Activated CD8-positive, alpha-beta memory T cell treated with anti-CD3 and anti-CD28 coated beads, Interleukin-2, amount 50 U/mL, for 1 hour (primary cell): ENCODE results near the gene MBOAT1.
A peak's percentile ranks its signal among the peaks of the same experiment; 100 is the strongest.

ENCODE experiments used
- DNase-seq: peaks from one replicate; pipeline ENCODE4 v3.0.0-alpha.2; 2020; ENCODE audit errors: extremely low read depth

The MBOAT1 gene

DNA sequence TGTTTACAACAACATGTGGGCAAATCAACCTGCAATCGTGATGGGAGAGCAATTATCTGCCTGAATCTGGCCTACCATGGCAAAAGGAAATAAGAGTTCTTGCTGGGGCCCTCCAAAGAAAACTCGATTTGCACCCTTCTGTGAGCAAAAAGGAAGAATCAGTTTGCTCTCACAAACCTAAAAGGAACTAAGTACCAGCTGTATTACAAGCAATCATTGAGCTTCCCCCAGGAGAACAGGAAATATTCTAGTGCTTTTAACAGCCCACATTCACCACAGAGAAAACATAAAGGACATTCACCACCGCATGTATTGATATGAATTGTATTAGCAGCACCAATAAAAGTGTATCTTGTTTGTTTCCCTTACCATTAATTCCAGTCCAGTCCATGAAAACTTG, 75.0 kb downstream of the MBOAT1 start:
- DNase-seq: no peak

DNA sequence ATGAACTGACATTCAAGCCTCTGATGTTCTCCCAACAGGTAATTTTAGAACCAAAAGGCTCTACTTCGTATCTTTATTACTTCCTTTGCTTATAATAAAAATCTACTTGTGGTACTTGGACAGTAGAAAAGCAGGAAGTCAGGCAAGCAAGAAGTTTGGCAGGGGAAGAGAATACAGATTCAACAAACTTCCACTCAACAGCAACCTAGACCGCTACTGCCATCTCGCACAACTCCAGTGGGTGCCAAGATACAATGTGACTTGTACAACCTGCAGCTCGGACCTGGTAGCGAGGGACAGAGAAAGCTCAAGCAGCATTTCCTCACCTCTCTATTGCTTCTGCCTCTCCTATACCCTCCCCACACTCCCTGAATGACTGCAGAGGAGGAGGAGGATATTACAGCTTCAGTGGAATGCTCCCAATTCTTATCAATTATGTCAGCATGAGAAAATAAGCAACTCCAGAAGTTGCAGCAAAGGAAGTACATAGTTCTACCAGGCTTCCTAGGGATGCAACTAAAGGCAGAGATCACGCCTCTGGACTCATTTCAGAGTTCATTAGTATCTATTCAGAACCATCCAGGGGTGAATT, 76.5 kb downstream of the MBOAT1 start:
- DNase-seq: no peak

DNA sequence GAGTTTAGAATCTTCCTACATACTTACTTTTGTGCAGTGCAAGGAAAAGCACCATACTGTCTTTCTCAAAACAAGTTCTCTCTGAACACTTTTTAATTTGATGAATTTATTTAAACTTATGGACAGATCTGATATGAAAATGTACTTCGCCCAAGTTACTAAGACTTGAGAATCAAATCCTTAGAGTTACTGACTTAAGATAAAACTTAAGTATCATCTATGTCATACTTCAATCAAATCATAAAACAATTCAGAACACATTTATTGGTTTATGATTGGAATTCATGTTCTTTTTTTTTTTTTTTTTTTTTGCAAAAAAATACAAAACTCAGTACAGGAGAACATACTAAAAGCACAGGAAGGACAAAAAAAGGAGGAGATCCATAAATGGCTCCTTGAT, 77.7 kb downstream of the MBOAT1 start:
- DNase-seq: no peak

DNA sequence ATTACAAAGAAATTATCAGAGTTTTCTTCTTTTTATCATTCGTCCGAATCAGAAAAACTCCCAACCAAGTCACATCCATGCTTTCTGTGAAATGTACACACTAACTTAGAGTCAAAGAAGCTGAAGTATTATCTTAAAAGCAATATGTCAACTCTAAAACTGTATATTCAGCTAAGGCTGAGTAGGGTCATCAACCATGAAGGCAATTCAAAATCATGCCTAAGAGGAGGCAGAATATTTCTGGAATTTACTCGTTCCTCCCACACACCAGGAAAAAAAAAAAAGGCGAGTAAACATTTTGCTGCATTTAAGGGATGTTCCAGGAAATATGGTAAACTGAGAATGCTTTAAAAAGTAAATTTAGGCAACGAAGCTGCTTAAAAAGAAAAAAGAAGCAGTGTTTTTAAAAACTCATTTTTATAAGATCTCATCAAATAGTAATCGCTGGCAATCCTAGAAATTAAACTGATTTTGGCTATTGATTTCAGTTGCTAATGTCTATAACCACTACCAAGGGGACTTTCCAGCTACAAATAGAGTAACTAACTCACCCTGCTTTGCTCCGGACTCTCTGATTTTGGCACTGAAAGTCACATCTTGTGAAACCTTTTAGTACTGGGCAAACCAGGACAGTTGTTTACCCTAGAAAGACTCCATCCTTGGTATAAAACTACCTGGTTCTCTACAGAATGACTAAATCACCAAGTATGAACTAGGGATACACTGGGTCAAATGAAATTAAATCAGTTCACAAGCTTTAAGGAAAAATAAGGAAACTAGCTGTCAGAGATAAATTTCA, 82.8 kb downstream of the MBOAT1 start:
- DNase-seq: no peak

DNA sequence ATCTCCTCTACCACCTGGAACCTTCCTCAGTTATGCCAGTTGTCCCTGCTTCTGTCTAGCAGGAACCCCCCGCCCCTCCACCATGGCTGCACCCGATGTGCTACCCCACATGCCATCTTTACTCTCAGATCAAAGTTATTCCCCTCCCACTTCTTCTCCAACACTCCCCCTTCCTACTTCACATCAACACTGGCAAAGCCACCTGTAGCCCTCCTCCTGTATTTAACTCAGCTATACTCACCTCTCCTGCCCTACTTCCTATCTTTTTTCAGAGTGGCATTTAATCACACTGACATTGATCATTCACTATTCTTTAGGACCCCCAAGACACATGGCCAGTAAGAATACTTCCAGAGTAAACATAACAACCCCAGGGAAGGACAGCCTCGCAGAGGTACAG, 84.3 kb downstream of the MBOAT1 start:
- DNase-seq: no peak

DNA sequence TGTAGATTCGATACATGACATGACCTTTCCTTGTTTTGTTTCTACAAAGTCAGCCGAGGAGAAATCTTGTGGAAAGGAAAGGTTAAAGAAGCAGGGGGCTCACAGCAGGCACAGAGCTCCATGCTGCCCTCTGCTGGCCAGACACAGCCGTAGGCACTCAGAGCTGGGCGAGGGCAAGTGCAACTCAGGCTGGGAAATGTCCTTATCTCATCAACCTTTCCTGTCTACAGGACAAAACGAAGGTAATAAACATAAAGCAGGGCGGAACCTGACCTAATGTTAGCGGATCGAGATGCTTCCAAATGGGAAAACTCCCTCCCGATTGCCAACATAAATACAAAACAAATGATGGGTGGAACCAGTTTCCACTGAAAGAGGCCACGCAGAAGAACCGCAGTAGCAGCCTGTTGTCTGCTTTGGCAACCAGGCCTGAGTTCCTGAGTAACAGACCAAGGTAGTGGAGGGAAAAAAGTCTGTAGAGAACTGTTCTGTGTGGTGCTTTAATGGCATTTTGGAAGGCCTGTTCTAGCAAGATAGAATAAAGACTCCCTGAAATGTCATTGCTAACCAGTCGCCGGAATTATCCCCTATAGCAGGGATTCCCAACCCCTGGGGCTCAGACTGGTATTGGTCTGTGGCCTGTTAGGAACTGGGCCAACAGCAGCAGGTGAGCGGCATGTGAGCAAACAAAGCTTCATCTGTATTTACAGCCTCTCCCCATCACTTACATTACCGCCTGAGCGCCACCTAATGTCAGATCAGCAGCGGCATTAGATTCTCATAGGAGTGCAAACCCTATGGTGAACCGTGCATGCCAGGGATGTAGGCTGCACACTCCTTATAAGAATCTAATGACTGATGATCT, 85.2 kb downstream of the MBOAT1 start:
- peak; percentile 5 for DNase-seq

DNA sequence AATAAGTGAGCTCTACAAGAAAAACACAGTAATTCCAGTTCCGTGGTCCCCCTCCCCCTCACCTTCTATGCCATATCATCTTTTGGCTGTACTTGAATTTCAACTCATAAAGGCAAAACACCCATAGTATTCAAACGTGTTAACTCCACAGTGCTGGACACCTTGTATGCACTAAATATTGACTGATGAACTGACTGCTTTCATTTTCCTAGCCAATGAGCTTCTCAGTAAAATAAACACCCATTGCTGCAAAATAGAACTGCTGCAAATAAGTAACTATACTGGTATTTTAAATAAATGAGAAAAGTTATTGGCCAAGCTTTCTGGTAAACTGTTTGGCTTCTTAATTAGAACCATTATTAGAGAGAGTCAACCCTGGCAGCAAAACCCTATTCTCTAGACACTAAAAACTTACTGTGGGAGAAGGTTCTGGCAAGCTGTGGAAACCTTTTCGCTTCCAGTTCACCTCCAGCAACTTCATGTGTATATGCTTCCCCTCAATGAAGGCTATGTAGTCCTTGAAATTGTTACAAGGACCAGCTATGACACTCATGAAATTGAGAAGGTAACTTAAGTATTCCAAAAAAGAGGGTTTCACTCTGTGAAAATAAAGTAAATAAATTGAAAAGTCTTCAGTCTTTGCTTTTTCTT, 86.0 kb downstream of the MBOAT1 start:
- no peak for DNase-seq

DNA sequence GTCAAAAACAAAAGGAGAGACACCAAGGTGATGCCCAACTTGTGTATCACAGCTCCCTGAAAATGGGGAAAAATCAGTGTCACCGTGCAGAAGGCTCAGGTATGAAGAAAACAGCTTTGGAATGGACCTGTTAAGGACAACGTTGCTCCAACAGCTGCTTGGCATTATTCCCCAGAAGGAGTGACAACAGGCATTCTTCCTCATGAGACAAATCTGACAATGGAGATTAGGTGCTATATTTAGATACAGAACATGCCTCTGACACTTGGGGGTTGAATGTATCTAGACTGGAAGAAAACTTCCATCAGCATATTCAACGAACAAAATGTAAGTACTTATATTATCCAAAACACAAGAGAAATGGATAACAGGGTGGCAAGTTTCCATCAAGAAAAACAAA, 87.7 kb downstream of the MBOAT1 start:
- DNase-seq: no peak

DNA sequence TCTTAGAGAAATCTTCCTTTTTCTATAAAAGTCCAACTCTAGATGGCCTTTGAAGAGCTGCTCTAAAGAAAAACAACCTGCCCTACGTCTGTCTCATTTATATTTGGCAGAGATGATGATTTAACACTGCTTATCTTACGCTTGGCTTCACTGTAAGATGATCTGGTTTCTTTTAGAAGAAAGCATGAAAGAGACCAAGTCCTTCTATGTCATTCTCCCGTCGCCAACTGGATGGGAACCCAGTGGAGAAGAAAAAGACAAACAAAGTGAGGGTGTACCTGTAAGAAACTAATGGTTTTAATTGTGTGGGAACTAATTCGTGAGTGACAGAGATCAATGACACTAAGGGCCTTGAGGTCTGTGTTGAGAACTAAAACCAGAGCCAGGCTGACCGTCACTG, 92.8 kb downstream of the MBOAT1 start:
- DNase-seq: no peak

DNA sequence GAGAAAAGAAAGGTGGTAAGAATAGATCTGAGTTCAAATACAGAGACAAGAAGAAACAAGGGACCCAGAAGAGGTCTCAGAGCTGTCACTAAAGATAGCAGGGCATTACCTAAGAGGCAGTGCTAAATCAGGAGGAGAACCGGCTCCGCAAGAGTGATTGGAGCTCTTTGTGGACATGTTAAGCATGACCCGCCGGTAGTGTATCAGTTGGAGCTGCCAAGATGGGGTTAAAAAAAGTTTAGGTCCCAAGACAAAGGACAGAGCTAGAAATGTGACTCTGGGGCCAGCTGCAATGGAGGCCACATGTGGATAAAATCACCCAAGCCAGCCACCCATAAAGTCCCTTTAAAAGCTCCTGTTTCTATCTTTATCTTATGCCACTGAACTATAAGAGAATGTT, 93.4 kb downstream of the MBOAT1 start:
- no peak for DNase-seq

DNA sequence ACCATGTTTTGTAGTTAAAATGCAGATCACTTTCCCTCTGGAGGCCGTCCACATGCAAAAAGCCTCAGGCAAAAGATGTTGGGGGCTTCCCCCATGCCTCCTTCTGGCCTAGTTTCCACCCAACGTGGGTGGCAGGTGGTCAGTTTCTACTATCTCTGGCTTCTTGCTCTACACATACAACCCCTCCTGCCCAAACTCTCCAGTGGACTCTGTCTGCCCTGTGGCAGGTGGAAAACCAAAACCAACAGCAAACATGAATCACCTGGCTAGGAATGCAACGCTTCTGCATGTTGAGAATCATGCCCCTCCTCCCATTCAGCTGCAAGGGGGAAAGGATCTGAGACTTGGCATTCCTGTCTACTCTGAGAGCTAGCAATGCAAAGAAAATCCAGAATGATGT, 94.8 kb downstream of the MBOAT1 start:
- DNase-seq: no peak

DNA sequence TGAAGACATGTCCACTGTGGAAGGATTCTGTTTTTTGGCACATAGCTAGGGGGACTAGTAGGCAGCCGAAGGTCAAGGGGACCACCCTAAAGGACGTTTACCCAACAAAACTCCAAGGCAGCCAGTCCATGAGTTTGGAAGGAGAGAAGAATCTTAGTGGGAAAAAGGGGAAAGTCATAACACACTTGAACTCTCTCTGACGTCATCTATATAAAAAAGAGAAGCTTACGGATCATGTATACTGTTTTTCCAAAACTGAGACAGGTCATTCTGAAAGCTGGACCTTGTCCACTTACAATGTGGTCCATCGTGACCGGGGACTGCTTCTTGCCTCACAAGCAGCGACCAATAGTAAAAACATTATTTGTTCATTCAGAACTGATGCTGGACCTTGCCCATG, 95.5 kb downstream of the MBOAT1 start:
- DNase-seq: no peak

DNA sequence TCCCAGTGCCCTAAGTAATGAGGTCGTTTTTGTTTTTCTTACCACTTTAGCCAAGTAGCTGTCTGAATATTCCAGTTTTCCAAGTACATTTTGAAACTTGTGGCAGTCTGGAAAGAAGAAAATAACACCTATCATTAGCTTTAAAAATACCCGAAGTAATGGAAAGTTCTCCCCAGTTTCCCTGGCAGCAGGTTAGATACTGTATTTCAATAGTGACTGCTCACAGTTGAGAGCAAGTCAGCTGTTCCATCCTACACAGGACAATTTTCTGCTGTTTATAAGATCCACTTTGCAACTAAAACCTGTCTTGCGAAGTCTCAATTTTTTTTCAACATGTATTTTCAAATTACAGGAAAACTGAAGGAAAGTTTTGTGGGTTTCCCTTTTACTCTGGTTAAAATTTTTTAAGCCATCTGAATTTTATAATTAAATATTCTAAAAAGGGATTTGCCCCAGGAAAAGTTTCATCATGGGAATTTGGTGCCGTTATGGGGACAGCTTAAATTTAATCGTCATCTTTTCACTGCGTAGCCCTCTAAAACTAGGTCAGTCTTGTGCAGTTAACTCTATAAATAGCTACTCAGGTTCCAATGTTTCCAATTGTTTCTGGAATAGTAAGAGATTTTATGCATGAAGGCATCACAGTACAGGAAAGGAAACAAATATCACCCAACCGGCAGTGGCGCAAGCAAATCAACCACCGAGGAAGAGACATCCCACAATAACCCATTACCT, 96.9 kb downstream of the MBOAT1 start:
- DNase-seq: no peak

DNA sequence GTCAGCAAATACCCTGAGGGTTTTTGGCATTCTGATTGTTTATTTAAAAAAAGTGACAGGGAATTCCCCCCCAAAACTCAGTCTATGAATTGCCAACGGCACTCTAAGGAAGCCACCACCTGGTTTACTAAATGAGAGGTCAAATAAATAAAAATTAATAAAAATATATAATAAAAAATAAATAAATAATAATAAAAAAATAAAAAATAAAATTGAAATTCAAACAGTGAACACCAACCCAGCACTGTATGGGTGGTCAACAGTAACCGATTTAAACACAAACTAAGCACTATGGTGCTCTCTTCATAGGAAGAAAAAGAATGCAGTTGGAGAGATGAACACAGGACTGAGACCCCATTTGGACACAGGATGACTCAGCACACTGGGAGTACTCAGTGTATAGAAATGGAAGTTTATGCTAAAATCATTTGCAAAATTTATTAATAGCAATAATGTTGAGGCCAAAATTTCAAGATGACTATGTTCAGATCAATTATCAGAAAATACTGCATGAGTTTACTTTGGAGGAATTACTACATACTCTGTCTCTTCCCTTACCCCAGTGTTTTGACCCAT, 98.5 kb downstream of the MBOAT1 start:
- DNase-seq: no peak

DNA sequence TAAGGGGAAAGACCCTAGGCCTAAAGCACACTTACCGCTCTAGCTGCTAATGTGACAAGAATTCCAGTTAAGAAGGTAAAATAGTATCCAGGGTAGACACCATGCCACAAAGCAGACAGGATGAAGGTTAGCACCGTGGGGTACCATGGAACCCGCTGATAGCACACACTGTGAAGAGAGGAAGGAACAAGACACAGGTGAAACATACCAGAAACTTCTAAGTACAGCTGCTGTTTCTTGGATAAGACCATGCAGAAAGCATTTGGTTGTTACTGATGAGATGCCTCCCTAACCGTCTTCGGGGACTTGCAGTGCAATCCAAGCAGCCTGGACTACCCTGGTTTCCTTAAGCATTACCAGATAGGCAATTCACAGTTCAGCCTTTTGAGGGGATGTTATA, 99.4 kb downstream of the MBOAT1 start:
- DNase-seq: no peak

DNA sequence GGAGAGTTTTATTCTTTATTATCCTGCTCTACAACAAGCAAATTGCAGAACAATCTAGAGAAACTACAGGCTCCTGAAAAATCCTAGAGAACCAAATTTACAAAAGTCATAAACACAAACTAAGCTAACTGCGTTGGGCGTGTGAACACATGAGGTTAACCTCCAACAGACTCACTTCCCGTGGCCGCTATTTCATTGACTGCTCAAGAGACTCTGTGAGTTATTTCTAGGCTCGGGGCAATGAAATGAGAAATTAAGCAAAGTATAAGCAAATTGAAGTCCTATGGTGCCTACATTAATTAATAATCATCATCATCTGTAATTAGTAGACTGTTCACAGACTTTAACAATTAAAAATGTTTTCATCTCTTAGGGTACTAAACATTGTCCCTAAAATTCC, 100.0 kb downstream of the MBOAT1 start:
- no peak for DNase-seq

DNA sequence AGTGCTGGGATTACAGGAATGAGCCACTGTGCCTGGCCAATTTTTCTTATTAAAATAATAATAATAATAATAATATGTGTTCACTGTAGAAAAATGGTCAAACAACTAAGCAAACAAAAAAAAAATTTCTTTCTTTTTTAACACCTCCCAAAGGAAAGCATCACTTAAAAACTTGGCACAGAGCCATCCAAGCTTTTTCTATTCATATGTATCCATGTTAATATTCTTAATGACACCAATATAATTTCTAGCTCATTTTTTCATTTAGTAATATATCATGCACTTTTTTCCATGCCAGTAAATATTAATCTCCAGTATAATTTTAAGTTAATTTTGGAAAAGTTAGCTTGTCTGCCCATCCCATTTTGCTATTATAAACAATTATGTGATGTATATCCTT, 101.8 kb downstream of the MBOAT1 start:
- DNase-seq: no peak

DNA sequence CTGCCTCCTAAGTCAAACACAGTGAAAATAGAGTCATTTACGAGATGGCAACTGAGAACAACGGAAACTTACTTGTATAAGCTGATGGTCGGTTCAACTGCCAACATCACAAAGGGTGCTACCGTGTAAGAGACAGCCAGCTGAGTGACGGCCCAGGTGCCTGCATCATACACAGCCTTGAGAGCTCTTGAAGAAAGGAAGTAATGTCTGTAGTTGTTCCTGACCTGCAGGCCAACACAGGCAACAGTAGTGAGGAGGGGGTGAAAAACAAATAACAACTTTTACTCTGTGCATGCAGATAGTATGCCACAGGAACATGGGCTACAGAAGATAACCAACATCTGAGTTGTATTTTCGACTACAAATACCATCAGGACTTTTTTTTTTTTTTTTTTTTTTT, 102.7 kb downstream of the MBOAT1 start:
- no peak for DNase-seq

DNA sequence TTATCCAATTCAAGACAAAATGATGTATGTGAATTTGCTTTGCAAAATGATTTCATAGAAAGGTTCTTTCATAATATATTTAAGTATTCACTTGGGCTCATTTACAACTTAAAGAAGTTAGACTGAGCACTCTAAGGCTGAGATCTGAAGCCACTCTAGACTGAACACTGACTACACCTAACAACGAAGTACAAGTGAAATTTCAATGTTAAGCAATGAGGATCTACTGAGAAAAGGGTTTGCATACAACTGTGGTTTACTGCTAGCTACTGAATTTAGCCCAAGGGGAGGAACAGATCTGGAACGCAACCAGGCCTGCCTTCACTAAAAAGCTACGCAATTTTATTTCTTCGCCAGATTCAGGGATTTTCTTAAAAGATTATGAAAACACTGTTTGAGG, 106.4 kb downstream of the MBOAT1 start:
- no peak for DNase-seq

DNA sequence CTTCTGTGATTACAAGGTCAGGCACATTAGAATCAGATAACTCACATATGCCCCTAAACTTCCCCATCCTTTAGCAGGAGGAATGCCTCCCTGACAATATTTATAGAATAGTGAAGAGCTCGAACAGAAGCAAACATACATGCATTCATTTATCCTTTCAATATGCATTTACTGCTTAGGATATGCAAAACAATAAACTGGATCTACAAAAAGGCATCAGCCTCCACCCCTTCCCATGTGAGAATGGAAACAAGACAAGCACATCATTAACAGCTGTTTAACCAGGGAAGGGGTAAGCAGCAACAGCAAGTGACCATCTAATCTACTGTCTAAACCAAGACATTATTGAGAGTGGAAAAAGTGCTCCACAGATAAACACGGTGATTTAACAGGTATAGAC, 107.6 kb downstream of the MBOAT1 start:
- no peak for DNase-seq

DNA sequence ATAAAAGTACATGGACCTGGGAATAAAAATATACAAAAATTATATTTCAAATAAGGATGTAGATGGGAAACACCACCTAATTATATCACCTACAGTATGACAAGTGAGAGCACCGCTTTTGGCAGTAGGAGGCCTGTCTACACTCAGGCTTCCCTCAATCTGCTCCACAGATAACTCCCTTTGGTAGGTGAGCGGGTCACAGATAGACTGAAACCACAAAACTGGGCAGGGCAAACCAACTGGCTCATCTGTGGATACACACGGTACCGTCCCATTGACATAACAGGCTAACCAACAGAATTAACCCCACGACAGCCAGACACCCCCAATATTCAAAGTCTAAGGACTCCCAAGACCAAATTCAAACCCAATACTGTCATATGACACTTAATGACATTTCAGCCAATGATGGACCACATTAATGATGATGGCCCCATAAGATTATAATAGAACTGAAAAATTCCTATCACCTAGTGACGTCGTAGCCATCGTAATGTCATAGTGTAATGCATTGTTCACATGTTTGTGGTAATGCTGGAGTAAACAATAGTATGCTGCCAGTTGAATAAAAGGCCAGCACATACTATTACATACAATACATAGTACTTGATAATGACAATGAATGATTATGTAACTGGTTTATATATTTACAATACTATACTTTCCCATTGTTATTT, 109.7 kb downstream of the MBOAT1 start:
- DNase-seq: no peak
